Inflammatory macrophage treated with lipopolysaccharide for 1 hour (primary cell): ENCODE data around the gene FBXO41.
"Not testable (repeated sequence)": the region's sequence is repeated elsewhere in the genome, so short reads cannot be mapped to it uniquely, and the experiment has no call there.

Source experiments
- DNase-seq, 2 donors: peaks; one replicate each; pipeline ENCODE4 v3.0.0-alpha.2; 2020 to 2022

FBXO41 gene

DNA sequence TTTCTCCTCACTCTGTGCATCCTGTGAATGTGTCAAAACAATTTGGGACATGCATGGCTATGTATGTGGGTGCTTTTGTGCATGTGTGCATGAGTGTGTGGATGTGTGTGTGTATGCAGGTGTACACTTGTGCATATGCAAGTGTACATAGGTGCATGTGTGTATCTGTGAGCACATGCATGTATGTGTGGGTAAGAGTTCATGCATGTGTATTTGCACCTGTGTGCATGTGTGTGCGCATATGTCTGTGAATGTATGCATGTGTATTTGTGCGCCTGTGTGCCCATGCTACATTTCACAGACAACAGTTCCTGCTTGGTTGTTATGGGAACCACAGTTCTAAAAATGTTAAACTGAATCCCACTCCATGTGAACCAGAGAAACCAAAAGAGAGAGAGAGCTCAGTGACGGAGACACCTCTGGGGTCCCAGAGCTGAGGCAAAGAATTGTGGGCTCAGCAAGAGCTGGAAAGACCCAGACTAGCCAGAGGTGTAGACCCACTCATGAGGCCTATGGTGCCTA lies 1.9 kb upstream of the FBXO41 start:
- DNase-seq: no peak

DNA sequence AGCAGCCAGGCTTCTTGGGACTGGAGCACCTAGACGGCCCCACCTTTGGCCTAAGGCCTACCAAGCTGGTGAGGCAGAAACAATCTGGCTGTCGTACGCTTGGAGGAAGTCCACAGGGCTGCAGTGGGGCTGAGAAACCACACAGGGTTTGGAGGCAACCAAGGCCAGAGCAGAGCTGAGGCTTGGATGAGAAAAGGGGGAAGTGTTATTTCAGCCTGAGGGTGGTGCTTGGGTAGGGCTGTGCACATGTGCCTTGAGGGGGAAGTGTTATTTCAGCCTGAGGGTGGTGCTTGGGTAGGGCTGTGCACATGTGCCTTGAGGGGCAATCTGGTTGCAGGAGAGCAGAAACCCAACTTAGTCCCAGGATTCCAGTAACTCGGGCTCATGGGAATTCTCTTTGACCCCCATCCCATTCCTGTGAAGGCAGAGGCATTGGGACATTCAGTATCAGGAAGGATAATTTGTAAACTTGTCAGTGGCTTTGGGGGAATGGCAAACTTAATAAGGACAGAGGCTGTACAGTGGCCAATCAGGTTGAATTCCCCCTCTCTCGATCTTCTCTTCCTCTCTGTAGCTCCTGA lies 971 bp upstream of the FBXO41 start:
- peak; percentile 69 to 71 for DNase-seq

DNA sequence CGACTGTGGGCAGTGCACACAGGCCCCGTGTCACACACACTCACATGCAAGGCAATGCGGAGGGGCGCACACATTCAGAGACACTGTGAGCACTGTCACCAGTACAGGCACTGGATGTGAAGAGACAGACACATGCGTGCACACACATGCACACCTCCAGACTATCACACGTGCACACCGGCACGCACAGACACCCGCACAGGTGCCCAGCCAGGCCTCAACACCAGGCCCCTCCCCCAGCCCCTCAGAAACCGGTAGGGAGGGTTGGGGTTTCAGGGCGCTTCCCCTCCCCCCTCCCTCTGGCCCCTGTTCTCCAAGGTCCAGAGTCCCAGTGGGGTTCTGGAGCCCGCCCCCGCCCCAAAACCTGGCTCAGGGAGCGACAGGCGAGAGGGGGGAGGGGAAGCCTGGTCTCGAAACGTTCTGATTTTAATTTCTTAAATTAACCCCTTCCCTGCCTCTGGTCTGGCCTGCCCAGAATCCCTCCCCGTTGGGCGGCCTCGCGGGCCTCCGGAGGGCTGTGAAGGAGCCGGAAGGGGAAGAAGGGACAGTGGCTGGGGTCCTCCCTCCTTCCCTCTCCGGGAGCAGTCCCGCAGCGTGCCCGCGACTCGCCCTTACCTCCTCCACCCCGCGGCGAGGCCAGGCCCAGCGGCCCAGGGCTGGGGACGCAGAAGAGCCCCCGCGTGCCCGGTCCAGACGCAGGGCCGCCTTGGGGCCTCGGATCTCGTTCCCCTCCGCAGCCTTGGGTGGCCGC lies 558 bp downstream of the FBXO41 start:
- DNase-seq: no peak

DNA sequence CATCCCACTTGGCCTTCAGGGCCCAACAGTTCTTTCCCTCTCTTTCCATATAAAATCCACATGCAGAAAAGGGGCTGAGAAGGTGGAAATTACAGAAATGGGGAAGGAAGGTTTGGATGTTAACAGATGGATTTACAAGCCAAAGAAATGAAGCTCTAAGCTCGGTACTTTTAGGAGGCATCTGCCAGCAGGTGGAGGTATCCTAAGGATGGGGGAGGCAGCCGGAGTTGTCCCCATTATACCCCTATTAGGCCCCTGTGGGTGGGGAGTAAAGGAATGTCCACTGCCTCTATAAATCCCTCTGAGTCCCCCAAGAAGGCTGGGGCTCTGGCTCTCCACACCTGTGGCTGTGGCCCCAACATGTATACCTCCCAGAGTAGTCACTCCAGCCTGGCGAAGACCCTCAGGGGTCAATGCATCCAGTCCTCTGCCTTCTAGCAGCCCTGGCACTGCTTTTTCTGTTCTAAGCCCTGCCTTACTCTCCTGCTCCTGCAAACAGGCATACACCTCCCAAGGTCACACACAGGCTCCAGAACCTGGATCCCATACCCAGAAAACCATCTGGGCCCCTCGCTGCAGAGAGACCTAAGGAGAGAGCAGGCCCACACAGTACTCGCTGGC lies 1.2 kb downstream of the FBXO41 start:
- no peak for DNase-seq

DNA sequence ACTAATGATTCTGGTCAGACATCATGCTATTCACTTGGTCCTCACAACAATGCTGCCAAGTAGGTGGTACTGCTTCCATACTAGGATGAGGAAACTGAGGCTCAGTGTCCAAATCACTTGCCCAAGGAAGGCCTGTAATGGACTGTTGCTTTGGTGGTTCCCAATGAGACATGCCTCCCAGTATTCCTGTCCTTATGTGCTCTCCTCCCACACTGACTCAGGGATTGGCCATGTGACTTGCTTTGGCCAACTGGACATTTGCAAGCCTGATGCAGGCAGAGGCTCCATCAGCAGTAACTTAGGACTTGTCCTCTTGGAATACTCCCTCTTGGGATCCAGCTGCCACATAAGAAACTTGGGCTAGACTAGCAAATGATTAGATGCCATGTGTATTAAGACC lies 3.0 kb downstream of the FBXO41 start:
- DNase-seq: no peak

DNA sequence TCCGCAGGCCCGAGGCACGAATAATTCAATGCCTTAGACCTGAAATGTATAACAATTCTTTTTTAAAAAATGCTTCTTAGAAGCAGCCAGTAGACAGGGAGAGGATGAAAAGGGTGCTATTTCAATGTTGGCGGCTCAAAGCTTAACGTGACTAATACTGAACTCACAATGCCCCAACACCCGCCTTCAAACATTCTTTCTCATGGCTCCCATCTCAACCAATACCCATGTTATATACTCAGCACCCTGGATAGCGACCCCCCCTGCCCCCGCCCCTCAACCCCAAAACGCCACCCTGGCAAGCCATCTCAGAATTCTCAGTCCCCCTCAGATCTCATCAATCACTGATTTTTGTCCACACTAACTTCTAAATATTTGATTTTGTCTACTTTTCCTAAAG lies 4.4 kb downstream of the FBXO41 start:
- DNase-seq: no peak

DNA sequence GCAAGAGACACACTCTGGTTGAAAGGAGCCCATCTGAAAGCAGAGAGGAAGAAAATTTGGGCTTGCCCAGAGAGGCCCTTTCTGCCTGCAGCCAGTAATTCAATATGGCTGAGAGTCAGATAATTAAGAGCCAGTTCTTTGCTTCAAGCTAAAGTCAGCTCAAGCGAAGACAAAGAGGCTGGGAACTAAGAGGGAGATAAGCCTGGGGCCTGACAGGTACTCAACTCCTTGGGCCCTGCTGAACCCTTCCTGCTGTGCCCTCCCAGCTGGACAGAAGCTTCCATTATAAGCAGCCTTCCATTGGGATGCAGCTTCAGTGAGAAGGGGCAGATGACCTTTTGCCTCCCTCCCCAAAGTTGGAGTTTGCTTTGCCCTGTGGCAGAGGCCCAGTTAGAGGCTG lies 12.0 kb downstream of the FBXO41 start:
- DNase-seq: no peak

DNA sequence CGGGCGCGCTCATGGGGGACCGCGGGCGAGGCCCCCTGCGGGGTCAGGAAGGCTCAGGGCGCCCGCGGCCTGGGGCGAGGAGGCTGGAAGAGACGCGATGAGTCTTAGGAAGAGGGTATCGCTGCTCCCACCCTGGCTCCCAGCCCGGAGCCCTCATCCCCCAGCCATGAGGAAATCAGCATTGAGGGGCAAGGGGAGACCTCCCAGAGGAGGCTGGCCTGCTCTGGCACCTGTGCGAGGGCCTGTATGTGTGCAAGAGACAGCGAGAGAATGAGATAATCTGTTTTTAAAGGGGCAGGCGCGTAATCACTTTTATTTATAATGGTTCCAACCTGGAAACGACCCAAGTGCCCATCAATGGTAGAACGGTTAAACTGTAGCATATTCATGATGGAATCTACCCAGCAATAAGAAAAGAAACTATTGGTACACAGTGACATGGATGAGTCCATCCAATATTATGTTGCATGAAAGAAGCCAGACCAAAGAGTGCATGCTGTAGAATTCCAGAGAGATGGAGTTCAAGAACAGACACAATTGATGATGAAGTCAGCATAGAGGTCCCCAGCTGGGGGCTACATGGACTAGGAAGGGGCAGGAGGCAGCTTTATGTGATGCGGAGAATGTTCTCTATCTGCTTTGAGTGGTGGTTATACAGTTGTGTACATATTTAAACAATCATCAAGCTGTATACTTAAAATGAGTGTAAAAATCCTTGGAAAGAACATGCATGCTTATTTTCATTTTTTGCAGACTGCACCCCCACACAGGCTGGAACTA lies 14.4 kb downstream of the FBXO41 start:
- DNase-seq: no peak

DNA sequence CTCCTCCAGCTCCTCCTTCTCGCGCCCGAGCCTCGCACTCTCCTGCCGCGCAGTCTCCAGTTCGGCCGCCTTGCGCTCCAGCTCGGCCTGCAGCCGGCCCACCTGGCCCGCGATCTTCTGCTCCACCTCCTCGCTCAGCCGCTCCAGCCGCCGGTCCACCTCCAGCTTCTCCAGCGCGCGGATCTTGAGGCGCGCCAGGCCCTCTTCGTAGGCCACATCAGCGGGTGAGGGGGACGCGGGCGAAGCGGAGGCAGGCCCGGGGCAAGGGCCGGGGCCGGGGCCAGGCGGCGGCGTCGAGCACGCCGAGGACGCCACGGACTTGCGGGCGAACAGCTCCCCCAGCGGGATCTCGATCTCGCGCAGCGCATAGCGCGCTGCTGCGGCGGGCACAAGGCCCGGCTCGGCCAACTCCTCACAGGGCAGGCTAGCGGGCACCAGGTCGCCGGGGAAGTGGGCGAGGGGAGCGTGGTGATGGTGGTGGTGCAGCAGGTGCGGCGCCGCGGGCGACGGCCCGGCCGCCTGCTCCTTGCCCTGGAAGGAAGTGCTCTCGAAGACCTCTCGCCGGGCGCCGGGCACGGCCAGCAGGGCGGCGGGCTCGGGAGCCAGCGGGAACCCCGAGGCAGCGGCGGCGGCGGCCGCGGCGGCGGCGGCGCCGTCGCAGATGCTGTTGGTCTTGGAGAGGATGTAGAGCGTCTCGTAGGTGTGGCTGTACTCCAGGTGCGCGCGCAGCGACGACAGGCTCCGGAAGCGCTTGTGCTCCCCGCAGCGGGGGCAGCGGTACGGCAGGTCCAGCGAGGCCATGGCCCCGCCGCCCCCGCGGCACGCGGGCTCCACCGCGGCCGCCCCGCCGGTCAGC lies 15.2 kb downstream of the FBXO41 start:
- no peak for DNase-seq

DNA sequence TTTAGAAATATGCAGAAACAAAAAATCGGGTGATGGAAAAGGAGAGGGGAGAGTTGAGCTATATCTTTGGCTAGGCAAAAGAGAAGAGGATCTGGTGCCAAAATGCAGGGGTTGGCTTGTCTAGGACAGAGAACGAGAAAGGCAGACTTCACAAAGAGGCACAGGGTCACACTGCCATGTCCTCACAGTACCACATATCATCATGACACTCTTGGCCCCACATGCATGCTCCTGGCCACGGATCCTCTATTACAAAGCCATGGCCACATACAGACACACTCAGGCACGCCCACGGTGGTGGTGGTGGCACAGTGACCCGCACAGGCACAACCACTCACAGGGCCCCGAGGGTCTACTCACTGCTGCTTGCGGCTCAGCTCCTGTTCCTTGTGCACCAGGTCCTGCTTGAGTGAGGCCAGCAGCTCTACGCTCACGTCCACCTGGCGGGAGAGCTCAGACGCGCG lies 15.9 kb downstream of the FBXO41 start:
- DNase-seq: no peak

DNA sequence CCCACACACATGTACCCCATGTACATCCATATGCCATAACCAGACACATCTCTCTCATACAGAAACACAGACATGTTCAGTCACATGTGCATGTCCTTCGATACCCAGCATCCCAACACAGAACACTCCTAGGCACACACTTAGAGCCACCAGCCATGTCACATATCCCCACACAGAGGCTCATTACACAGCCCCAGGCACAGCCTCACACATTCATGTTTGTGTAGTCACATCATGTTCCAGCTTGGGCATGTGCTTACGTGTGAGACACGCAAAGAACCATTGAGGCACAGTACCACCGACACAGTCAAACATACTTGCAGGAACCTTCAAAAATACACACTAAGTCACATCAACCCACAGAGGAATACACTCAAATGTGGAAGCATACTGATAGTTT lies 17.3 kb downstream of the FBXO41 start:
- no peak for DNase-seq

DNA sequence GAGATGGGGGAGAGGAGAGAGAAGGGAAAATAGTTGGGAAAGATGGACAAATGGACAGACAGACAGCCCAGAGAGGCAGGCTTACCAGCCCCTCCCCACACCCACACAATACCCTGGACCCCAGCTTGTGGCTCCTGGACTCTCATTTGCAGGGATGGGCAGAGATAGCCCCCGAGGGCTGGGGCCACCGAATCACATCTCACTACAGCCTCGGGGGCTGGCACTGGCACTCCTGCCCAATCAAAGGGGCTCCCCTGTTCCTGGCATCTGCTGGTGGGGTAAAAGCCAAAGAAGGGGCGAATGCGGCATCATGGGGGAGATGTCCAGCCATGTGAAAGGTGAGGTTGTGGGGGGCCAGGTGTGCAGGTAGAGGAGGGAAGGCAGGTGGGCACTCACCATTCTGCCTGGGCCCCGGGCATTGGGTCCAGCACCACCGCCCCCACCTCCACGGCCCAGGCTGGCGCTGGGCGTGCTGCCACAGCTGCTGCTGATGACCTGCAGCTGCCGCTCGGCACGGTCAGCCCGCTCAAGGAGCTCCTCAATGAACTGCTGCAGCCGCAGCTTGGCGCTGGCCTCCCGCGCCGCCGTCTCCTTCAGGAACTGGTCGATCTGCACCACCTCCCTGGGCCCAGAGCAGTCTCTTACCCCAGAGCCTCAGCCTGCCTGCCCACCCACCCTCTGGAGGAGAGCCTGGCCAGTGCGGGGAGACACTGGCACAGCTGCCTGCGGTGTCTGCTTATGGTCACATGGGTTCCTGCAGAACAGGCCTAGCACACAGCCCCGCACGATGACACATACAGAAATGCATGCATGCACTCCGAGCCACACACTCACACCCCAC lies 18.0 kb downstream of the FBXO41 start:
- no peak for DNase-seq

DNA sequence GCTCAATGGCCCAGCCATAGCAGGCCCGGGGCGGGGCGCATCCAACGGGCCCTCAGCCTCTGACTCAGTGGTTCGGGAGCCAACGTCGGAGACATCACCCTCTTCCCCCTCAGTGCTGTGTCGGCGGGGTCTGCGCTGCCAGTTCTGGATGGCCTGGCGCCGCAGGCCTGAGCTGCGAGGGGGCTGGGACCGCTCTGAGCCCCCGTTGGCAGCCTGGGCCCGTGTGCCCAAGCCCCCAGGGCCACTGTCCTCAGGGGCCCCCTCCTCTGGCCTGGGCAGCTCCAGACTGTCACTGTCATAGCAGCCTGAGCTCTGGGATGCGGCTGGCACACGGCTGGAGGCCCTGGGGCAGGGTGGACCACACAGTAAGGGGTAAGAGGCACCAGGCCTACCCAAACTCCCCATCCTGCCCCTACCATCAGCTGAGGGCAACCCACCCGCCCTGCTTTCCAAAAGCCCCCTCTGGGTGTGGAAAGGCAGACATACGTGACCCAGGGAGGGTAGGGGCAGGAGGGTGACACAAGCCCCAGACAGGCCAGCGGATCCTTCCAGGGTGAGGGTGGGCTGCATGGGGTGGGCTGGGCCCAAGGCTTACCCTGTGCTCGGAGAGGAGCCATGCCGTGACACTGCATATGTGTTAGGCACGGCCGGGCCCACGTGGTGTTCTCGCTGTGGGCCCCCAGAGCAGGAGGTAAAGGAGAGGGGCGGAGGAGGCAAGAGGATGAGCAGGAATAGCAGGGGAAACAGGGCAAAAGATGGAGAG lies 18.8 kb downstream of the FBXO41 start:
- no peak for DNase-seq

DNA sequence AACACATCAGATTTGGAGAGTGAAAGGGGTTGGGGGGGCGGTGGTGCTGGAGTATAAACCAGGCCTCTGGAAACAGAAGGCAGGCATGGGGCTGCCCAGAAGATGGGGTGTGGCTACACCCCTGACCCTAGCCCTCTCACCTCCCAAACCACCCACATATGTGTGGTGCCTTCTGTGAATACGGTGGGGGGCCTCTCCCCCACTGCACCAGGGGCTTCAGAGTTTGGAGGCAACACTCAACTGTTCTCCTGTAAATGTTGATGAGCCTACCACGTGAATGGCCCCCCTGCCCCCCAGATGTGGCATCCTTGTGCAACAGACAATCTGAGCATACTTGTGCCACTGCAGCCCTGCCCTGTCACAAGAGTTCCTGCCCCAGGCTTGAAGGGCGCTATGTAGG lies 19.5 kb downstream of the FBXO41 start:
- DNase-seq: no peak

DNA sequence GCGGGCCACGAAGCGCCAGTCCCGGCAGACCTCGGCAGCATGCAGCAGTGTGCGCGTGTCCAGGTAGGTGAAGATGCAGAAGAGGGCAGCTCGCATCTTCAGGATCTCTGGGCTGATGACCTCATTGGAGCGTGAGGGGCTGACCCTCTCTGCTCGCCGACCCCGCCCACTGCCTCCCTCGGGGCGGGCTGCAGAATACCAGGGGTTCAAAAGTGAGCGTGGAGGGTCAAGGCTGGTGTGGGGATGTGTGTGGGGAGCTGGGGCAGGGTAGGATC lies 20.0 kb downstream of the FBXO41 start:
- DNase-seq: no peak

DNA sequence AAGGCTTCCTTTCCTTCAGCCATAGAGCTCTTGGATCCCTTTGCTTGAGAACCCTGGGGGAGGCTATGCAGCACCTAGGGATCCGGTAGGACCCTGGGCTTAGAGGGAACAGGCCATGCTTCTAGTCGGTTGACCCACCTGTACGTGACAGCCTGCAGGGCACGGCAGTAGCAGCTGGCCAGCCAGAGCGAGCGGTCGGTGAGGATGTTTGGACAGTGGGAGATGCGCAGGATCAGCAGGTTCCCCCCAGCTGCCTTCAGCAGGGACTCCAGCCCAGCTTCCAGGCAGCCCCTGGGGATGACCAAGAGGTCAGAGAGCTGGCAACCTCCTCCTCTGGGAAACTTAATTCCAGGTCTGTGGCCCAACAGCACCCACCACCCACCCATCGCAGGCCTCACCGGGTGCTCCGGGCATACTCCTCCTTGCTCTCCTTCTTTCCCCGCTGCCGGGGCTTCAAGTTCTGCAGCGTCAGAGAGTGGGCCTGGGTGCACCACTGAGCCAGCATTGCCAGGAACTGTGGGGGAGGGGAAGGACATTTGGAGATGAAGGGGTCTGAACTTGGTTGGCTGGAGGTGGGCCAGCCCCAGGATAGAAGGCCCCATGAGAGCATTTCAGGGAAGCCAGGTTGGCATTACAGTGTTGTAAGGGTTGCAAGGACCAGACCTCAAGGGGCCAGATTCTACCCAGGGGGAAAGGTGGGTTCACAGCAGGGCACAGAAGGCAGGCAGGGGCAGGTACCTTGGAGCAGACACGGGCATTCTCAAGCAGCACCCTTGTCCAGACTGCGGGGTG lies 20.5 kb downstream of the FBXO41 start:
- no peak for DNase-seq

DNA sequence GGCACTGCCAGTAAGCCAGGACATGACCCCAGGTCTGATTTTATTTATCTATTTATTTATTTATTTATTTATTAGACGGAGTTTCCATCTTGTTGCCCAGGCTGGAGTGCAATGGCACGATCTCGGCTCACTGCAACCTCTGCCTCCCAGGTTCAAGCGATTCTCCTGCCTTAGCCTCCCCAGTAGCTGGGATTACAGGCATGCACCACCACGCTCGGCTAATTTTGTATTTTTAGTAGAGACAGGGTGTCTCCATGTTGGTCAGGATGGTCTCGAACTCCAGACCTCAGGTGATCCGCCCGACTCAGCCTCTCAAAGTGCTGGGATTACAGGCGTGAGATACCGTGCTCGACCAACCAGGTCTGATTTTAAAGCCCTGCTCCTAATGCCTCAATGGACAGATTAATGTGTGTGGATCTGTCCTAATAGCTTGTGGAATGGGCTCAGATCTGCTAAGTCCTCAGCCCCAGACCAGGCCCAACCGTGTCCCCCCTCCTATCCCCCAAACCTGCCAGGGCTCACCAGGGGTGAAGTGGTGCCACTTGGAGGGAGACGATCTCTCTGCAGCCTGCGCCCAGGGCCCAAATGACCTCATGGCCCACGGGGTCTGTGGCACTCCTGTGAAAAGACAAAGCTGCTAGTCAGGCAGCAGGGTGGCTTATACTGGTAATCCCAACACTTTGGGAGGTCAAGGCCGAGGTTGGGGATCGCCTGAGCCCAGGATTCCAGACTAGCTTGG lies 21.4 kb downstream of the FBXO41 start:
- not testable (repeated sequence) for DNase-seq

DNA sequence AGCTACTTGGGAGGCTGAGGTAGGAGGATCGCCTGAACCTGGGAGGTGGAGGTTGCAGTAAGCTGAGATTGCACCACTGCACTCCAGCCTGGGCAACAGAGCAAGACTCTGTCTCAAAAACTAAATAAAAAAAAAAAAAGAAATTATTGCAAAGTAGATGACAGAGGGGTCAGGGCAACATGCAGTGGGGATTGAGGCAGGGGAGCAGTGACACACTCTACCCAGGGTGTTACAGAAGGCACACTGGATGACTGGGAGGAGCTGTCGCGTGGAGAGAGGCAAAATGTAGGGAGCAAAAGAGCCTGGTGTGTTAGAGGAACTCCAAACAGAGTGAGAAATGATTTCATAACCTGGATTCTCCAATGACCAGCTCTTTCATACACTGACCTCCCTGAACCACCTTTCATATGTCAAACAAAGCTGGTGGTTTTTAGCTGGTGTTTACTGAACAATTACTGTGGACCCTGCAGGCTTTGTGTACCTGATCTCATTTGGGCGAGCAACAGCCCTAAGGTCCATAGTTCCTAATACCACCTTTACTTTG lies 22.1 kb downstream of the FBXO41 start:
- no peak for DNase-seq
